ENCODE measurements around the gene SLC18A2.
"Not testable (repeated sequence)": the region's sequence is repeated elsewhere in the genome, so short reads cannot be mapped to it uniquely, and the experiment has no call there.

SLC18A2 gene

GRCh38 chr10:117266400-117266799, 25.5 kb downstream of the SLC18A2 start:
- DNase-seq: no peak

GRCh38 chr10:117266812-117267211, 25.9 kb downstream of the SLC18A2 start:
- DNase-seq: no peak

- no peak for DNase-seq
These were observed 27.3 kb downstream of the SLC18A2 start for GRCh38 chr10:117268258-117268657.

- no peak for DNase-seq
These were observed 28.0 kb downstream of the SLC18A2 start for GRCh38 chr10:117268907-117269306.

GRCh38 chr10:117271427-117271826, 30.5 kb downstream of the SLC18A2 start:
- DNase-seq: no peak

DNA sequence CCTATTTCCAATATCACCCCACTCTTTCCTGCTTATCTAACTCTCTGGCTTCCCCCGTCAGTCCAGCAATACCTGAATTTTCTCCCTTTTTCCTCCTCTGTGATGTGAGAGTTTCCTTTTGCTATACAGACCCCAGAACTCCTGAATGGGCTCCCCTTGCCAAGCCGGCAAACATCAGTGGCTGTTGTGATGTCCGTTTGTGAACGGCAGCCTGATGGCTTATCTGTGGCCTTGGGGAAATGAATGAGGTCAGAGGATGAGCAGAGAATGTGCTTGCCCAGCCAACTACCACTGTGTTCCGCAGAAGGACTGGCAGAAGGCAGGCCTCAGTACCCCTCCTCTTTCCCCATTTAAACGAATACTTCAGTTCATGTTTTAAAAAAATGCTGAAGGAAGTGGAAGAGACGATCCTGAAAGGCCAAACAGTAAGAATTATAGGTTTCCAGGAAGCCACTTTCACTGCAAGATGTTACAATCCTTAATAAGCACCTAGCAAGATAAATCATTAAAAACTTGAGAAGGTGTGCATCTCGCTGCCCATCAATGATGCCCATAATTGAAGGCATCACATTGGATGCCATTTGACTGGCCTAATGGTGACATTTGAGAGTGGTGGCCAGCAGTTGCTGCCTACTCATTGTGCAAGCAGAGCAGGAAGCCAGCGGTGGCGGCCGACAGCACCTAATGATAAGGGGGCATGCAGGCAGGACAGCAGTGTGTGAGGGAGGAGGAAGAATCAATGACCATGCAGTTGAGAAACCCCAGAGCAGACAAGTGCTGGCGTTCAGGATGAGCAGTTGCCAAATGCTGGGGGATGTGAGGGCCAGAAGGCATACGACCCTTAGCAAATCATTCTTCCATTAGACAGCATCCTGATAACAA, 31.5 kb downstream of the SLC18A2 start:
- no peak for DNase-seq

DNA sequence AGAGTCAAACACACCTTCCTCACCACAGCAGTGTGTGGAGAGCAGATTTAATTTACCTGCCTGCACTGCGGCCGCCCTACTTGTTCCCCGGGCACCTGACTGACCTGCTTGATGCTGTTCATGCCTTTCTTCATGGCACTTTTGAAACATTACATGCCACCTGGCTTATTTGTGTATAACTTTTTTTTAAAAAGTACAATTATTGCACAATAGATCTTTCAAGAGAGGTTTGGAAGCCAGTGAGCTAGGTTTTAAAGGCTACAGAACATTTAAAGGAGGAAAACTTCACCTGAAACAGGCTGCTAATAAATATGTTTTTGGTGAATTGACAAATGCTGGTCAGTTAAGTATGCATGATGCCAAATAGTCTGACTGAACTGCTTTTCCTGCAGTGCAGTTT, 33.1 kb downstream of the SLC18A2 start:
- no peak for DNase-seq

- DNase-seq: no peak
These were observed 33.6 kb downstream of the SLC18A2 start for GRCh38 chr10:117274509-117274908.

GRCh38 chr10:117275121-117275520, 34.2 kb downstream of the SLC18A2 start:
- no peak for DNase-seq

- DNase-seq: no peak
These were observed 36.8 kb downstream of the SLC18A2 start for GRCh38 chr10:117277675-117278074.

- no peak for DNase-seq
These were observed 44.0 kb downstream of the SLC18A2 start for GRCh38 chr10:117284716-117285494.

- not testable (repeated sequence) for DNase-seq
These were observed 50.0 kb downstream of the SLC18A2 start for GRCh38 chr10:117290872-117291271.

DNA sequence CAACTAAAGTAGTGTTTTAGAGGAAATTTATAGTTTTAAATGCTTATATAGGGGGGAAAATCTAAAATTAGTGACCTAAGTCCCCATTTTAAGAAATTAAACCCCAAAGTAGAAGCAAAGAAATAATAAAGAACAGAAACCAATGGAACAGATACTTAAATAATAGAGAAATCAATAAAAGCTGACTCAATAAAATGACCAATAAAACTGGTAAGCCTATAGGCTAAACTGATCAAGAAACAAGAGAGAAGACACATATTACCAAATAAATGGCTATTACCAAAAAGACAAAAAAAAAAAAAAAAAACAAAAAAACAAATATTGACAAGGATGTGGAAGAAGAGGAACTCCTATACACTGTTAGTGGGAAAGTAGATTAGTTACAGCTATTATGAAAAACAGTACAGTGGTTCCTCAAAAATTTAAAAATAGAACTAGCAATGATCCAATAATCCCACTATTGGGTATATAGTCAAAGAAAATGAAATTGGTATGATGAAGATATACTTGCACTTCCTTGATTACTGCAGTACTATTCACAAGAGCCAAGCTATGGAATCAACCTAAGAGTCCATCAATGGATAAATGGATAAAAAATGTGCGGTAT, 53.2 kb downstream of the SLC18A2 start:
- peak; percentile 6 to 21 for DNase-seq

DNA sequence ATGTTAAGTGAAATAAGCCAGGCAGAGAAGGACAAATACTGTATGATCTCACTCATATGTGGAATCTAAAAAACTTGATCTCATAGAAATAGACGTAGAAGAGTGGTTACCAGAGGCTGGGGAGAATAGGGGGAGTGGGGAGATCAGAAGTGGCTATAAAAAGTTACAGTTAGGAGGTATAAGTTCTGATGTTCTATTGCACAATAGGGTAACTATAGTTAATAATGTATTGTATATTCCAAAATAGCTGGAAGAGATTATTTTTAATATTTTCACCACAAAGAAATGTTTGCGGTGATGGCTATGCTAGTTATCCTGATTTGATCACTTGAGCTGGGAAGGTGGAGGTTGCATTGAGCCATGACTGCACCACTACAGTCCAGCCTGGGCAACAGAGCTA, 53.8 kb downstream of the SLC18A2 start:
- DNase-seq: no peak

DNA sequence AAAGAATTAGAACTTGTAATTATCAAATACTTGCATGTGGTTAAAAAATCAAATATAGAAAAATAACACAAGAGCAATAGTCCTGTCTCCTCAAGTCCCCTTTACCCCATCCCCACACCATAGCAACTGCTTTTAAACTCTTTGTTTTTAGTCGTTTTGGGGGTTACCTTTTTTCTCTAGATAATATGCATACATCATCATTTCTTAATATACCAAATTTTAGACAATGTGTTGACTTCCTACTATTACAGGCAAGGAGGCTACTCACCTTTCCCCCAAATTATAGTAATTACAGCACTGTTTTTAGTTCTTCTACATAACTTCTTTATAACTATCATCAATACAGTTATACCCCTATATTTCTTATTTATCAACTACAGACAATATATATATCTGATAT, 57.3 kb downstream of the SLC18A2 start:
- DNase-seq: no peak

DNA sequence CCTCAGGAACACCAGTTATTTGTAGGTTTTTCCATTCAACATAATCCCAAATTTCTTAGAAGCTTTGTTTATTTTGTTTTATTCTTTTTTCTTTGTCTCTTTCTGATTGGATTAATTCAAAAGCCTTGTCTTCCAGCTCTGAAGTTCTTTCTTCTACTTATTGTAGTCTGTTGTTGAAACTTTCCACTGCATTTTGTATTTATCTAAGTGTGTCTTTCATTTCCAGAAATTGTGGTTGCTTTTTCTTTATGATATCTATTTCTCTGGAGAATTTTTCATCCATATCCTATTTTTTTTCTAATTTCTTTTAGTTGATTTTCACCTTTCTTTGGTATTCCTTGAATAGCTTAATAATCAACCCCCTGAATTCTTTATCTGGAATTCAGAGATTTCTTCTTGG, 58.5 kb downstream of the SLC18A2 start:
- DNase-seq: no peak

DNA sequence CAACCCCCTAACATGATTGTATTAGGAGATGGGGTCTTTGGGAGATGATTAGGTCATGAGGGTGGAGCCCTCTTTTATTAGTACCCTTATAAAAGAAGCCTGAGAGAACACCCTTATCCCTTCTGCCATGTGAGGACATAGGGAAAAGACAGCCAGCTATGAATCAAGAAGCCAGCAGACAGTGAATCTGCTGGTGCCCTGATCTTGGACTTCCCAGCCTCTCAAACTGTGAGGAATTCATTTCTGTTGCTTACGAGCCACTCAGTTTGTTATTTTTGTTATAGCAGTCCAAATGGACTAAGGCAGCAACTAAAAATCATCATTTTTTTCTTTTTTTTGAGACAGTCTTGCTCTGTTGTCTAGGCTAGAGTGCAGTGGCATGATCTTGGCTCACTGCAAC, 59.8 kb downstream of the SLC18A2 start:
- no peak for DNase-seq

- not testable (repeated sequence) for DNase-seq
These were observed 62.5 kb downstream of the SLC18A2 start for GRCh38 chr10:117303451-117303850.

GRCh38 chr10:117306674-117307073, 65.8 kb downstream of the SLC18A2 start:
- DNase-seq: no peak

DNA sequence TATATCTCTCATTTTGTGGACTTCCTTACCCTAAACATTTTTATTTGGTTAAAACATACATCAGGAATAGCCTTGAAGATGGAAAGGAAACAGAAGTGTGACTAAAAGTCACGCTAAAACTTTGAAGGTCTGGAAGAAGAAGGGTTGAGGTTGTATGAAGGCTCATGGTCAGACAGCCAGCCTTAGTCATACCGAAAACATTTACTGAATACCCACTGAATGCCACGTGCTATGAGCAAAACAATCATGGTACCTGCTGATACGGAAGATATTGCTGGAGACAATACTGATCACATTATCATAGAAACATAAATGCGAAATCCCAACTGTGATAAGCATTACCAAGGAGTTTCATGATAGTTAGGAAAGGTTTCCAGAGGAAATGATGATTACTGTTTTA, 70.3 kb downstream of the SLC18A2 start:
- no peak for DNase-seq

DNA sequence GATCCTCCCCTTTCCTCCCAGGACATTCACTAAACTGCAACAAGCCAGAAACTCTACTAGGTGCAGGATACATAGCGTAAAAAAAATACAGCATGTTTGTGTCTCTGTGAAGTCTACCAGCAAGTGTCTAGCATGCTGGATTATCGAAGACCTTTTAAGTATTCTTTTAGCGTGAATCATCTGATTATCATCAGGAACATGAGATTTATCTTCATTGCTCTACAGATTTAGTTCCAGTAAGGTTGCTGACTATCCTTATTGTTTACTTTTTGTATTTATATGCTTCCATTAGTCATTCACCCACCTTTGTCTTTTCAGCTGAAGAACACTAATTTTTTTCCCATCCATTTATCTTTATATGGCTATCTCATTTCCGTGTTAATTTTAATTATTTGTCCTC, 71.5 kb downstream of the SLC18A2 start:
- DNase-seq: no peak

DNA sequence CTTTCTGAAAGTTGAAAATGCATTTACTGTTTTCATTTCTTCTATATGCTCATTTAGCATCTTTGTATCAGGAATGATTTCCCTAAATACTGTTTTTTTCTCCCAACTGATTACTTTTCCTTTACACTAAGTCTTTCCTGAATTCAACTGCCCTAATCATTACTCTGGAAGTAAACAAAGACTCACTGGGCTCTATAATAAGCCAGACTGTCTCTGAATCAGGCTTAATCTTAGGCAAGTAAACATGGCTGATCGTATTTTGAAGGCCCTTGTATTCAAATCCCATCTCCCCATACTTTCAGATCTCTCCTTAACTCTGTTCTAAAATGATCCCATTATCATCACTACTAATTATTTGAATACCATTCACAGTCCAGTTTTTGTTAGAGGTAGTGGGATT, 72.7 kb downstream of the SLC18A2 start:
- no peak for DNase-seq

DNA sequence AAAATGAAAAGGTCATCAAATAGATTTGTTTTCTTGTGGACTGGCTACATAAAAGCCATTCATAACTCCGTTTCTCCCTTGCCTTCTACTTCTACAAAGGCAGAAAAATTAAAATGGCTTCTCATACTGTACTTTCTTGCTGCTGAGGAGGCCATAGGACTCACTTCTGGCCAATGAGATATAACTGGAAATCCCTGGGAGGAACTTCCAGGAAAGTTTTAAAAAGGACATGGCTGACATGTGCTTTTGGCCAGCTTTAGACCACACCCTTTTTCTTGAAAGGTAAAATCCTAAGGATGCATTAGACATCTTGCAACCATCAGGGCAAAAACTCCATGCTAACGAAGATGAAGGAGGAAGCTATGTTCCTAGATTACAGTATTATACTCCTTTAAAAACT, 75.8 kb downstream of the SLC18A2 start:
- DNase-seq: no peak

DNA sequence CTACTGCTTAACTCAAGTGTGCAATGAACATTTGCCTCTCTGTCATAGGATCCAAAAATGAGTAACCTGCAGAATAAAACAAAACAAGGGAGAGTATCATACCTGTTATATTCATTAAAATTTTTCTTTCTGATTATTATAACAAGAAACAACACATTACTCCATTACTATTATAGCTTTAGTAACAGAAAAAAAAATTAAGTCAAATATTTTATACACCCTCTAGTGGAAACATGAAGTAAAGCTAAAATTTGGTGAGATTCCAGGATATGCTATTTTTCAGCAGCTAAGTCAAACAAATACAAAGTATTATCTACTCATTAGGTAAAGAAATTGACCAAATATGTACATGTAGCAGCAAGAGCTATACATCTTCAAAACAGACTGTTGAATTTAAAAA, 78.0 kb downstream of the SLC18A2 start:
- peak in 1 of 2 donors; percentile 34 for DNase-seq

All from inflammatory macrophage treated with lipopolysaccharide for 1 hour (primary cell).